H9 (cell line): ENCODE results near the gene ZNF230. TPM values are rescaled to one million over a fixed set of nuclear protein-coding genes. Genes with fewer than 3 reads are reported as not detected.

Experiments
- DNase-seq: peaks from one replicate; pipeline ENCODE4 v3.0.0-alpha.2; 2017
- H2AFZ ChIP-seq: one replicate; pipeline ENCODE4 v1.6.1; 2013; ENCODE audit warnings: mild to moderate bottlenecking, low read length, control low read depth, moderate library complexity
- H2AK5ac ChIP-seq: 2 replicates; pipeline ENCODE4 v1.6.1; 2013; ENCODE audit warnings: low read length, control low read depth, mixed read lengths; ENCODE audit not compliant: insufficient read length
- H2BK120ac ChIP-seq: one replicate; pipeline ENCODE4 v1.6.1; 2013; ENCODE audit warnings: low read depth, mild to moderate bottlenecking, low read length, control low read depth, inconsistent platforms; ENCODE audit not compliant: poor library complexity, severe bottlenecking
- H2BK12ac ChIP-seq: 2 replicates; pipeline ENCODE4 v1.6.1; 2013; ENCODE audit warnings: low read length, control low read depth, mixed read lengths, low read depth; ENCODE audit not compliant: insufficient read length
- H2BK15ac ChIP-seq: 2 replicates; pipeline ENCODE4 v1.6.1; 2013; ENCODE audit warnings: low read depth, low read length, control low read depth
- H2BK20ac ChIP-seq: one replicate; pipeline ENCODE4 v1.6.1; 2013; ENCODE audit warnings: low read depth, mild to moderate bottlenecking, low read length, control low read depth, inconsistent platforms; ENCODE audit not compliant: poor library complexity, severe bottlenecking
- H2BK5ac ChIP-seq: 2 replicates; pipeline ENCODE4 v1.6.1; 2013; ENCODE audit warnings: low read length, control low read depth, mixed read lengths; ENCODE audit not compliant: insufficient read length
- H3K14ac ChIP-seq: 2 replicates; pipeline ENCODE4 v1.6.1; 2013; ENCODE audit warnings: low read length, control low read depth; ENCODE audit not compliant: insufficient read depth
- H3K18ac ChIP-seq: 2 replicates; pipeline ENCODE4 v1.6.1; 2013; ENCODE audit warnings: low read depth, mild to moderate bottlenecking, mixed read lengths, low read length, control low read depth; ENCODE audit not compliant: insufficient read length
- H3K23ac ChIP-seq: 2 replicates; pipeline ENCODE4 v1.6.1; 2013; ENCODE audit warnings: low read length, control low read depth, mixed read lengths, low read depth; ENCODE audit not compliant: insufficient read length
- H3K23me2 ChIP-seq: 2 replicates; pipeline ENCODE4 v1.6.1; 2013; ENCODE audit warnings: low read depth, mild to moderate bottlenecking, mixed read lengths, low read length, control low read depth; ENCODE audit not compliant: insufficient read length, poor library complexity, severe bottlenecking
- H3K27ac ChIP-seq: 2 replicates; pipeline ENCODE4 v1.5.1; 2013; ENCODE audit warnings: low read length, control low read depth, mixed read lengths, low read depth; ENCODE audit not compliant: insufficient read length
- H3K27me3 ChIP-seq: 2 replicates; pipeline ENCODE4 v1.6.1; 2013; ENCODE audit warnings: low read length, control low read depth, inconsistent platforms; ENCODE audit not compliant: insufficient read depth
- H3K4ac ChIP-seq: 2 replicates; pipeline ENCODE4 v1.6.1; 2013; ENCODE audit warnings: low read depth, mild to moderate bottlenecking, control low read depth, inconsistent platforms, low read length, moderate library complexity
- H3K4me1 ChIP-seq: 2 replicates; pipeline ENCODE4 v1.6.1; 2013; ENCODE audit warnings: low read length, control low read depth, inconsistent platforms; ENCODE audit not compliant: insufficient read depth
- H3K4me2 ChIP-seq: 2 replicates; pipeline ENCODE4 v1.6.1; 2013; ENCODE audit warnings: low read length, control low read depth, mixed read lengths; ENCODE audit not compliant: insufficient read length, insufficient read depth
- H3K56ac ChIP-seq: 2 replicates; pipeline ENCODE4 v1.6.1; 2013; ENCODE audit warnings: low read depth, mild to moderate bottlenecking, mixed read lengths, low read length, control low read depth; ENCODE audit not compliant: insufficient read length
- H3K79me1 ChIP-seq: 2 replicates; pipeline ENCODE4 v1.6.1; 2013; ENCODE audit warnings: low read depth, mild to moderate bottlenecking, moderate library complexity, low read length, control low read depth, inconsistent platforms; ENCODE audit not compliant: insufficient read depth, poor library complexity, severe bottlenecking
- H3K79me2 ChIP-seq: 2 replicates; pipeline ENCODE4 v1.6.1; 2013; ENCODE audit warnings: low read length, control low read depth, inconsistent platforms; ENCODE audit not compliant: insufficient read depth
- H3K9ac ChIP-seq: 2 replicates; pipeline ENCODE4 v1.6.1; 2013; ENCODE audit warnings: low read length, control low read depth, mixed read lengths; ENCODE audit not compliant: insufficient read length; ENCODE audit errors: extremely low read depth
- H3K9me3 ChIP-seq: one replicate; pipeline ENCODE4 v1.6.1; 2013; ENCODE audit warnings: low read depth, low read length, inconsistent platforms; ENCODE audit not compliant: control insufficient read depth
- H3T11ph ChIP-seq: one replicate; pipeline ENCODE4 v1.6.1; 2013; ENCODE audit warnings: mild to moderate bottlenecking, low read length, control low read depth, inconsistent platforms
- H4K20me1 ChIP-seq: one replicate; pipeline ENCODE4 v1.6.1; 2013; ENCODE audit not compliant: control insufficient read depth, insufficient read length, insufficient read depth
- H4K5ac ChIP-seq: 2 replicates; pipeline ENCODE4 v1.6.1; 2013; ENCODE audit warnings: low read depth, mild to moderate bottlenecking, mixed read lengths, low read length, control low read depth; ENCODE audit not compliant: insufficient read length
- H4K8ac ChIP-seq: replicated peaks from 2 replicates; pipeline ENCODE4 v1.6.1; 2013; ENCODE audit warnings: low read length, control low read depth, mixed read lengths, low read depth; ENCODE audit not compliant: insufficient read length
- H4K91ac ChIP-seq: 2 replicates; pipeline ENCODE4 v1.6.1; 2013; ENCODE audit warnings: low read depth, mild to moderate bottlenecking, moderate library complexity, mixed read lengths, low read length, control low read depth; ENCODE audit not compliant: insufficient read length
- H3K27ac Mint-ChIP-seq, 3 experiments: 2 replicates in 2 of 3; 3 replicates in 1 of 3; pipeline ENCODE4 v1.8.0; 2020 to 2021; ENCODE audit warnings: mixed read lengths in 3 of 3, mild to moderate bottlenecking in 1 of 3, moderate library complexity in 1 of 3
- H3K27me3 Mint-ChIP-seq: 2 replicates; pipeline ENCODE4 v1.8.0; 2021; ENCODE audit warnings: low read depth, mild to moderate bottlenecking, moderate library complexity, mixed read lengths
- H3K36me3 Mint-ChIP-seq, 3 experiments: 2 replicates in 2 of 3; 3 replicates in 1 of 3; pipeline ENCODE4 v1.8.0; 2020 to 2021; ENCODE audit warnings: low read depth in 3 of 3, mixed read lengths in 3 of 3; ENCODE audit not compliant: insufficient read depth in 1 of 3
- H3K4me1 Mint-ChIP-seq, 2 experiments: 2 replicates each; pipeline ENCODE4 v1.8.0; 2020; ENCODE audit warnings: mixed read lengths in 2 of 2
- H3K4me3 Mint-ChIP-seq, 2 experiments: 2 replicates in 1 of 2; 3 replicates in 1 of 2; pipeline ENCODE4 v1.8.0; 2020 to 2021; ENCODE audit warnings: mild to moderate bottlenecking in 2 of 2, mixed read lengths in 2 of 2, moderate library complexity in 1 of 2
- H3K9me3 Mint-ChIP-seq, 2 experiments: 2 replicates in 1 of 2; 3 replicates in 1 of 2; pipeline ENCODE4 v1.8.0; 2020; ENCODE audit warnings: mild to moderate bottlenecking in 2 of 2, mixed read lengths in 2 of 2, moderate library complexity in 1 of 2
- WGBS: extraction: QIAGEN DNeasy Blood & Tissue Kit; methylation state at CpG from one replicate; pipeline ENCODE4 v1.1.7; 2013; ENCODE audit warnings: missing lambda C conversion rate, low lambda C conversion rate, mixed read lengths; ENCODE audit not compliant: insufficient read length; ENCODE audit errors: extremely low coverage; 5-methylcytosine and 5-hydroxymethylcytosine counted together
- total RNA-seq: library from RNA; stranded (reverse); gene quantifications from 2 replicates; pipeline ENCODE4 v1.2.1, GENCODE V29; 2021
- TF ChIP-seq, protein P1 (sequence below): fragments of 200-600 bp; sonication (generic); conservative IDR thresholded peaks from 3 replicates; pipeline ENCODE4 v1.8.0; 2021; ENCODE audit warnings: antibody characterized with exemption, mild to moderate bottlenecking

The ZNF230 gene
- total RNA-seq, 1 experiment from 2014 or later, result 3.1 TPM

DNA sequence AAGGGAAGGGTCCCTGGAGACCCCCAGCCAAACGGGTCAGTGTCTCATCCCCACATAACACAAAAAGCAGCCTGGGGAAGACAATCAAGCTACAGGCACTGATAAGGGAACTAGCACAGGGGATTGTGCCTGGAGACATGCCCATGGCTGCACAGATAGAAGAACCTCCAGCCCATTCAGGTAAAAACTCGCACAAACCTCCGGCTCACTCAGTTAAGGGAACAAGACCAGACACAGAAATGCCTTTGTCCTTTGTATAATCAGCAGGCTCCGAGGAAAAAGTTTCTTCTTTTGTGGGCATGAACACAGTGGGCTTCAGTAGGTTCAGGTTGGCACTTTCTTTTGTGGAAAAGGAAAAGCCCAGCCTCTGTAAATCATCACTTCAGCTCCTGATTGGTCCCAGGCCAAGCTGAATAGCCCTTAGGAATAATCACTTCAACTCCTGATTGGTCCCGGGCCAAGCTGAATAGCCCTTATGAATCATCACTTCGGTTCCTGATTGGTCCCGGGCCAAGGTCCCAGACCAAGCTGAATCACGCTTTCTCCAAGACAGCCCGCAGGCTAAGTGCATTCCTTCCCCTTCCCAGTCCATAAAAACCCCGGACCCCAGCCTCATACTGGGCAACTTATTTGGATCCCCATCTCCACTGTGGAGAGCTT lies 5.0 kb upstream of the ZNF230 start:
- H3K14ac ChIP-seq, result no peak overlapping the region
- H3K56ac ChIP-seq, result no peak overlapping the region
- Mint-ChIP-seq H3K27ac (no peak overlapping the region), H3K27me3 (peaks cover 3% of the 10 kb centered on the region; the same call in 1 of the 2 replicates), H3K36me3 (peaks cover 19 to 31% (median 23%) of the 10 kb centered on the region in 3 experiments), H3K4me1 (peaks cover 6 to 7% of the 10 kb centered on the region in 2 experiments; a peak in 3 of 4 replicates), H3K4me3 (no peak overlapping the region), H3K9me3 (peaks cover 0 to 20% of the 10 kb centered on the region in 2 experiments; a peak in 4 of 5 replicates)
- H3K4ac ChIP-seq, result no peak overlapping the region
- no peaks in the 10 kb centered on the region for H3K79me2 ChIP-seq
- WGBS, result no CpG with 5 or more reads among the region's 10 CpGs
- H3K79me1 ChIP-seq, result no peaks in the 10 kb centered on the region
- no peak overlapping the region for H3K23ac ChIP-seq
- no peak overlapping the region for H2AFZ ChIP-seq
- DNase-seq, result no peak
- TF ChIP-seq, protein P1, sequence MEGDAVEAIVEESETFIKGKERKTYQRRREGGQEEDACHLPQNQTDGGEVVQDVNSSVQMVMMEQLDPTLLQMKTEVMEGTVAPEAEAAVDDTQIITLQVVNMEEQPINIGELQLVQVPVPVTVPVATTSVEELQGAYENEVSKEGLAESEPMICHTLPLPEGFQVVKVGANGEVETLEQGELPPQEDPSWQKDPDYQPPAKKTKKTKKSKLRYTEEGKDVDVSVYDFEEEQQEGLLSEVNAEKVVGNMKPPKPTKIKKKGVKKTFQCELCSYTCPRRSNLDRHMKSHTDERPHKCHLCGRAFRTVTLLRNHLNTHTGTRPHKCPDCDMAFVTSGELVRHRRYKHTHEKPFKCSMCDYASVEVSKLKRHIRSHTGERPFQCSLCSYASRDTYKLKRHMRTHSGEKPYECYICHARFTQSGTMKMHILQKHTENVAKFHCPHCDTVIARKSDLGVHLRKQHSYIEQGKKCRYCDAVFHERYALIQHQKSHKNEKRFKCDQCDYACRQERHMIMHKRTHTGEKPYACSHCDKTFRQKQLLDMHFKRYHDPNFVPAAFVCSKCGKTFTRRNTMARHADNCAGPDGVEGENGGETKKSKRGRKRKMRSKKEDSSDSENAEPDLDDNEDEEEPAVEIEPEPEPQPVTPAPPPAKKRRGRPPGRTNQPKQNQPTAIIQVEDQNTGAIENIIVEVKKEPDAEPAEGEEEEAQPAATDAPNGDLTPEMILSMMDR, result no peak
- no peak overlapping the region for H2BK20ac ChIP-seq
- no peak overlapping the region for H3T11ph ChIP-seq
- no peaks in the 10 kb centered on the region for H3K27me3 ChIP-seq
- no peaks in the 10 kb centered on the region for H4K20me1 ChIP-seq
- H2BK5ac ChIP-seq, result no peak overlapping the region
- H2BK12ac ChIP-seq, result no peak overlapping the region
- no peak overlapping the region for H3K18ac ChIP-seq
- H4K91ac ChIP-seq, result no peak overlapping the region
- no peak overlapping the region for H2BK15ac ChIP-seq
- H3K27ac ChIP-seq, result no peak overlapping the region
- no peak overlapping the region for H3K9ac ChIP-seq
- H4K8ac ChIP-seq, result no peak overlapping the region
- H3K4me2 ChIP-seq, result no peak overlapping the region
- H3K23me2 ChIP-seq, result no peaks in the 10 kb centered on the region
- no peaks in the 10 kb centered on the region for H3K4me1 ChIP-seq
- no peak overlapping the region for H2BK120ac ChIP-seq
- no peak overlapping the region for H2AK5ac ChIP-seq
- H4K5ac ChIP-seq, result no peak overlapping the region
- H3K9me3 ChIP-seq, result no peaks in the 10 kb centered on the region
